Measurements from ENCODE around the gene RBP7.

GRCh38 chr1:9985001-9985400 is 12.0 kb upstream of the RBP7 start:
- TF ChIP-seq, protein P1, sequence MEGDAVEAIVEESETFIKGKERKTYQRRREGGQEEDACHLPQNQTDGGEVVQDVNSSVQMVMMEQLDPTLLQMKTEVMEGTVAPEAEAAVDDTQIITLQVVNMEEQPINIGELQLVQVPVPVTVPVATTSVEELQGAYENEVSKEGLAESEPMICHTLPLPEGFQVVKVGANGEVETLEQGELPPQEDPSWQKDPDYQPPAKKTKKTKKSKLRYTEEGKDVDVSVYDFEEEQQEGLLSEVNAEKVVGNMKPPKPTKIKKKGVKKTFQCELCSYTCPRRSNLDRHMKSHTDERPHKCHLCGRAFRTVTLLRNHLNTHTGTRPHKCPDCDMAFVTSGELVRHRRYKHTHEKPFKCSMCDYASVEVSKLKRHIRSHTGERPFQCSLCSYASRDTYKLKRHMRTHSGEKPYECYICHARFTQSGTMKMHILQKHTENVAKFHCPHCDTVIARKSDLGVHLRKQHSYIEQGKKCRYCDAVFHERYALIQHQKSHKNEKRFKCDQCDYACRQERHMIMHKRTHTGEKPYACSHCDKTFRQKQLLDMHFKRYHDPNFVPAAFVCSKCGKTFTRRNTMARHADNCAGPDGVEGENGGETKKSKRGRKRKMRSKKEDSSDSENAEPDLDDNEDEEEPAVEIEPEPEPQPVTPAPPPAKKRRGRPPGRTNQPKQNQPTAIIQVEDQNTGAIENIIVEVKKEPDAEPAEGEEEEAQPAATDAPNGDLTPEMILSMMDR (IDR thresholded peaks at IDR 0.05; ENCODE audit: low read depth, low read length): no peak
- no peak for TF ChIP-seq EZH2phosphoT487 (IDR thresholded peaks at IDR 0.05; ENCODE audit: low read depth)
